Breast epithelium (tissue), 4 donors: ENCODE measurements around the gene CELF1. TPM values are rescaled to one million over a fixed set of nuclear protein-coding genes. Genes with fewer than 3 reads are reported as not detected.

ENCODE experiments used
- DNase-seq, 2 donors: peaks; one replicate each; pipeline ENCODE4 v3.0.0-alpha.2; 2019; ENCODE audit warnings: low spot score in 2 of 2
- H3K27ac ChIP-seq, 2 donors: fragments of 200-600 bp; sonication (generic) in 1 of 2; one replicate each; pipeline ENCODE4 v1.5.1; 2016 to 2019; ENCODE audit warnings: mild to moderate bottlenecking in 1 of 2
- H3K27me3 ChIP-seq, 2 donors: fragments of 200-600 bp; sonication (generic) in 1 of 2; one replicate each; pipeline versions ENCODE4 v1.5.1 to v1.6.0; 2017 to 2019; ENCODE audit warnings: control low read depth in 1 of 2, mild to moderate bottlenecking in 1 of 2
- H3K36me3 ChIP-seq: fragments of 200-600 bp; one replicate; pipeline ENCODE4 v1.5.1; 2019
- H3K4me1 ChIP-seq, 2 donors: fragments of 200-600 bp; sonication (generic); one replicate each; pipeline ENCODE4 v1.5.1; 2016 to 2019; ENCODE audit warnings: control low read depth in 1 of 2
- H3K4me3 ChIP-seq, 3 donors: fragments of 200-600 bp; sonication (generic); 1 replicate in 2 of 3; 2 replicates in 1 of 3; pipeline ENCODE4 v1.5.1; 2016 to 2019; ENCODE audit warnings: mild to moderate bottlenecking in 3 of 3, moderate library complexity in 2 of 3
- H3K9me3 ChIP-seq, 2 donors: fragments of 200-600 bp; sonication (generic) in 1 of 2; one replicate each; pipeline ENCODE4 v1.5.1; 2016 to 2019; ENCODE audit warnings: control low read depth in 1 of 2
- CTCF ChIP-seq, 3 donors: fragments of 450-650 bp; IDR thresholded peaks; one replicate each; pipeline ENCODE4 v1.5.1; 2016 to 2017; ENCODE audit warnings: antibody characterized with exemption in 3 of 3, mild to moderate bottlenecking in 3 of 3, moderate library complexity in 3 of 3
- POLR2A ChIP-seq: fragments of 450-650 bp; IDR thresholded peaks from one replicate; pipeline ENCODE4 v1.6.1; 2016; ENCODE audit warnings: antibody characterized with exemption, mild to moderate bottlenecking, moderate library complexity
- POLR2AphosphoS5 ChIP-seq, 3 donors: sonication (generic); formaldehyde crosslinking; IDR thresholded peaks; one replicate each; pipeline ENCODE4 v1.6.1; 2017; ENCODE audit warnings: antibody characterized with exemption in 3 of 3
- intact Hi-C: fragments of 100-400 bp; cut with DNase I; formaldehyde crosslinking; loops from one replicate; pipeline ENCODE4 v1.15.1; 2023; ENCODE audit warnings: low total_unique reads
- total RNA-seq, 3 donors: library from RNA; depleted of rRNA; stranded (reverse); fragments of >200 nt; gene quantifications; one replicate each; pipeline ENCODE4 v1.1.0, GENCODE V29; 2016

Gene CELF1
- total RNA-seq, 3 donors from 2014 or later = 94.1 to 117 (median 114) TPM

GRCh38 chr11:47516984-47517853, 35.7 kb downstream of the CELF1 start:
- intact Hi-C loops = no loop called here
- Histone ChIP-seq H3K4me1 (peaks cover 0 to 4% of the 10 kb centered on the region in 2 donors), H3K9me3 (no peaks in the 10 kb centered on the region)

DNA sequence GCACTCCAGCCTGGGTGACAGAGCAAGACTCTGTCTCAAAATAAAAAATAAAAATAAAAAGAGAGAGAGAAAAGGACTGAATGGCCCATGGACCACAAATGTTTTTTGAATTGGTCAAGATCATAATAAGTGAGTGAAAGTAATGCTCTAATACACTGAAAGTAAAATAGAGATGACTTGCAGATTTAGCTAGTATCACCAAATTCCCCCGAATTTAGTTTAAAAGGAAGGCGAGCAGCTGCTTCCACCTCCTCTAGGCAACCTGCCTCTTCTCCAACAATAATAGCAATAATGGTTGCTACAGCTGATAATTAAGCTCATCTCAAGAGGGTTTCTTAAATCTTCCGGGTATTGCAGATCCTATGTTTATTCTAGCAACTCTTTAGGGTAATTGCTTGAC, 36.8 kb downstream of the CELF1 start:
- TF ChIP-seq POLR2AphosphoS5 (IDR thresholded peaks at IDR 0.05) = no peak
- TF ChIP-seq POLR2A = no peak
- no peak for TF ChIP-seq CTCF (IDR thresholded peaks at IDR 0.05)
- intact Hi-C loops = no loop called here
- no peak overlapping the region for H3K4me3 ChIP-seq
- H3K27ac ChIP-seq = no peak overlapping the region
- H3K4me1 ChIP-seq = peaks cover 0 to 4% of the 10 kb centered on the region in 2 donors
- DNase-seq = no peak
- H3K9me3 ChIP-seq = no peaks in the 10 kb centered on the region
- H3K27me3 ChIP-seq = no peaks in the 10 kb centered on the region
- H3K36me3 ChIP-seq = no peaks in the 10 kb centered on the region

More at GRCh38 chr11:47516984-47517853, 35.7 kb downstream of the CELF1 start:
- Histone ChIP-seq H3K4me3 (no peak overlapping the region), H3K27me3 (no peaks in the 10 kb centered on the region), H3K27ac (no peak overlapping the region), H3K36me3 (no peaks in the 10 kb centered on the region)
- no peak for DNase-seq
- TF ChIP-seq POLR2A = no peak

- no peaks in the 10 kb centered on the region for H3K9me3 ChIP-seq
- no peak overlapping the region for H3K4me3 ChIP-seq
- no peaks in the 10 kb centered on the region for H3K36me3 ChIP-seq
- intact Hi-C loops = no loop called here
- DNase-seq = no peak
- no peaks in the 10 kb centered on the region for H3K27me3 ChIP-seq
- H3K27ac ChIP-seq = no peak overlapping the region
- TF ChIP-seq CTCF (IDR thresholded peaks at IDR 0.05) (no peak), POLR2A (no peak), POLR2AphosphoS5 (IDR thresholded peaks at IDR 0.05) (no peak)
- peaks cover 0 to 4% of the 10 kb centered on the region in 2 donors for H3K4me1 ChIP-seq
Observed at GRCh38 chr11:47514825-47515647, 37.9 kb downstream of the CELF1 start.

DNA sequence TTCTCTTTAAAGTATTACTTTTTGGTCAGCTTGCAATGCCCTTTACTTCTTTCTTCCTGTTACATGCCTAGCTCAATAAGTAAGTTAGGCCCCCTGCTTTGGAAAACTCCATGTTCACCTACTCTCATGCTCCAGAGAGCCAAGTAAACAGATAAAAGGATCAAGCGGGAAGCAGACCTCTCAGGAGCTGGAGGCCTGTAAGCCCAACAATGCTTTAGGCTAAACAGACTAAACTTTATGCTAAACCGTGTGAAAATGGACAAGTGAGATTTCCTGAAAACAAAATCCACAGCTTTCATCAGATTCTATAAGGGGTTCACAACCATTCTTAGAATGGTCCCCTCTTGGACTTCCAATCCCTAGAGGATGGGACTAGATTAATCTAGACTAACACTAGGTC, 40.2 kb downstream of the CELF1 start:
- DNase-seq = no peak
- Histone ChIP-seq H3K4me3 (no peak overlapping the region), H3K27ac (no peak overlapping the region), H3K9me3 (no peaks in the 10 kb centered on the region), H3K36me3 (no peaks in the 10 kb centered on the region), H3K27me3 (no peaks in the 10 kb centered on the region), H3K4me1 (peaks cover 0 to 3% of the 10 kb centered on the region in 2 donors)
- intact Hi-C loops = no loop called here
- TF ChIP-seq POLR2A = no peak
- TF ChIP-seq POLR2AphosphoS5 (IDR thresholded peaks at IDR 0.05) = no peak
- no peak for TF ChIP-seq CTCF (IDR thresholded peaks at IDR 0.05)

GRCh38 chr11:47511917-47512316, 41.0 kb downstream of the CELF1 start:
- intact Hi-C loops = no loop called here
- TF ChIP-seq POLR2A (no peak), CTCF (IDR thresholded peaks at IDR 0.05) (no peak)
- H3K27ac ChIP-seq = no peak overlapping the region
- H3K4me3 ChIP-seq = no peak overlapping the region
- peaks cover 0 to 10% of the 10 kb centered on the region in 2 donors for H3K4me1 ChIP-seq
- H3K27me3 ChIP-seq = no peaks in the 10 kb centered on the region
- H3K9me3 ChIP-seq = no peaks in the 10 kb centered on the region
- DNase-seq = no peak
- no peaks in the 10 kb centered on the region for H3K36me3 ChIP-seq
